Measurements from ENCODE around the gene TBC1D13. TPM values are rescaled to one million over a fixed set of nuclear protein-coding genes. Genes with fewer than 3 reads are reported as not detected.
"Not testable (repeated sequence)": the region's sequence is repeated elsewhere in the genome, so short reads cannot be mapped to it uniquely, and the experiment has no call there.

TBC1D13 gene
- total and polyA plus RNA-seq, 2 donors (not counting 1 experiment from before 2014, with no cell fraction given) = 28.8 to 29.1 TPM

DNA sequence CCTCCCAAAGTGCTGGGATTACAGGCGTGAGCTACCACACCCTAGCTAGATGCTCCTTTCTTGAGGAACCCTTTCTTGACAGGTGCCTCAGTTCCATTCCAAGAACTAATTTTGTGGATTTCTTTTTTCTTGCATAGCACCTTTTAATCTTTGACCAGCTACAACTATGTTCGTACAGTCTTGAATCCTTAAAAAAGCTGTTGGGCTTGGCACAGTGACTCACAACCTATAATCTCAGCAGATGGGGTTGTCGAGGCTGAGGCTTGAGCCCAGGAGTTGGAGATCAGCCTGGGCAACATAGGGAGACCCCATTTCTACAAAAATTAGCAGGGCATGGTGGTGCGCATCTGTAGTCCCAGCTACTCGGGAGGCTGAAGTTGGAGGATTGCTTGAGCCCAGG is 14.0 kb upstream of the TBC1D13 start:
- no peak overlapping the region for H3K4me3 ChIP-seq (ENCODE audit: control extremely low read depth in 1 of 5, extremely low read depth in 1 of 5, insufficient read depth in 1 of 5, low read depth in 2 of 5, low read length in 4 of 5)
- Mint-ChIP-seq H3K27me3 (no peaks in the 10 kb centered on the region), H3K9me3 (ENCODE audit: insufficient read depth) (no peaks in the 10 kb centered on the region), H3K27ac (no peak overlapping the region), H3K4me1 (peaks cover 23% of the 10 kb centered on the region), H3K4me3 (peak overlapping the region; percentile 97)
- peaks cover 0 to under 1% of the 10 kb centered on the region in 2 experiments for H3K36me3 ChIP-seq (replicated peaks in 1 of 2; ENCODE audit: control extremely low read depth in 1 of 2, control insufficient read depth in 1 of 2, extremely low read depth in 1 of 2, insufficient read depth in 2 of 2, low read length in 1 of 2)
- DNase-seq (no peak), ATAC-seq (ENCODE audit: low read depth) (no peak)
- 100% methylated on average over 3 of the region's 5 CpGs for WGBS (ENCODE audit: insufficient coverage)
- H2AFZ ChIP-seq (ENCODE audit: insufficient read depth, low read depth, low read length, poor library complexity, severe bottlenecking) = no peak overlapping the region
- H3K27ac ChIP-seq (ENCODE audit: low read length in 2 of 2) = no peak overlapping the region
- intact Hi-C loops (cut with micrococcal nuclease) = loop anchor here (5.0 kb wide), 2 partner anchors 116 to 221 kb away; partner anchors contain the start of genes DYNC2I2 and SPTAN1
- H4K20me1 ChIP-seq (ENCODE audit: control insufficient read depth, insufficient read depth, low read length, poor library complexity, severe bottlenecking) = no peaks in the 10 kb centered on the region
- no peaks in the 10 kb centered on the region for H3K27me3 ChIP-seq (replicated peaks in 1 of 4; ENCODE audit: control extremely low read depth in 1 of 4, control insufficient read depth in 3 of 4, insufficient read depth in 4 of 4, low read length in 3 of 4)
- peaks cover 0 to 10% (median 5%) of the 10 kb centered on the region in 3 donors for H3K9me3 ChIP-seq (ENCODE audit: control extremely low read depth in 1 of 3, control insufficient read depth in 2 of 3, insufficient read depth in 1 of 3, low read length in 2 of 3)
- H3K79me2 ChIP-seq (ENCODE audit: control insufficient read depth, insufficient read depth, low read length) = peaks cover 38% of the 10 kb centered on the region
- peaks cover 9 to 19% of the 10 kb centered on the region in 2 donors for H3K4me1 ChIP-seq (ENCODE audit: control insufficient read depth in 2 of 2, insufficient read depth in 2 of 2, low read length in 2 of 2)
- H3K4me2 ChIP-seq (replicated peaks; ENCODE audit: low read depth, low read length, poor library complexity, severe bottlenecking) = no peak overlapping the region
- TF ChIP-seq EZH2 (IDR thresholded peaks at IDR 0.05; ENCODE audit: borderline replicate concordance, insufficient read depth, low read depth, low read length, poor library complexity, severe bottlenecking) = no peak
- TF ChIP-seq, protein P1, sequence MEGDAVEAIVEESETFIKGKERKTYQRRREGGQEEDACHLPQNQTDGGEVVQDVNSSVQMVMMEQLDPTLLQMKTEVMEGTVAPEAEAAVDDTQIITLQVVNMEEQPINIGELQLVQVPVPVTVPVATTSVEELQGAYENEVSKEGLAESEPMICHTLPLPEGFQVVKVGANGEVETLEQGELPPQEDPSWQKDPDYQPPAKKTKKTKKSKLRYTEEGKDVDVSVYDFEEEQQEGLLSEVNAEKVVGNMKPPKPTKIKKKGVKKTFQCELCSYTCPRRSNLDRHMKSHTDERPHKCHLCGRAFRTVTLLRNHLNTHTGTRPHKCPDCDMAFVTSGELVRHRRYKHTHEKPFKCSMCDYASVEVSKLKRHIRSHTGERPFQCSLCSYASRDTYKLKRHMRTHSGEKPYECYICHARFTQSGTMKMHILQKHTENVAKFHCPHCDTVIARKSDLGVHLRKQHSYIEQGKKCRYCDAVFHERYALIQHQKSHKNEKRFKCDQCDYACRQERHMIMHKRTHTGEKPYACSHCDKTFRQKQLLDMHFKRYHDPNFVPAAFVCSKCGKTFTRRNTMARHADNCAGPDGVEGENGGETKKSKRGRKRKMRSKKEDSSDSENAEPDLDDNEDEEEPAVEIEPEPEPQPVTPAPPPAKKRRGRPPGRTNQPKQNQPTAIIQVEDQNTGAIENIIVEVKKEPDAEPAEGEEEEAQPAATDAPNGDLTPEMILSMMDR (IDR thresholded peaks at IDR 0.05) = no peak
- no peak overlapping the region for H3K9ac ChIP-seq (ENCODE audit: low read length)
- POLR2A ChIA-PET = interaction anchor here (0.6 to 0.7 kb wide), 3 partner anchors 22 to 350 kb away, joined by 3 to 6 read pairs (median 4); no protein-coding TSS in a partner anchor
- CTCF ChIA-PET = interaction anchor here (0.5 to 0.7 kb wide), 2 partner anchors 11 to 45 kb away, joined by 3 to 4 read pairs; partner anchors contain the start of gene ENDOG

DNA sequence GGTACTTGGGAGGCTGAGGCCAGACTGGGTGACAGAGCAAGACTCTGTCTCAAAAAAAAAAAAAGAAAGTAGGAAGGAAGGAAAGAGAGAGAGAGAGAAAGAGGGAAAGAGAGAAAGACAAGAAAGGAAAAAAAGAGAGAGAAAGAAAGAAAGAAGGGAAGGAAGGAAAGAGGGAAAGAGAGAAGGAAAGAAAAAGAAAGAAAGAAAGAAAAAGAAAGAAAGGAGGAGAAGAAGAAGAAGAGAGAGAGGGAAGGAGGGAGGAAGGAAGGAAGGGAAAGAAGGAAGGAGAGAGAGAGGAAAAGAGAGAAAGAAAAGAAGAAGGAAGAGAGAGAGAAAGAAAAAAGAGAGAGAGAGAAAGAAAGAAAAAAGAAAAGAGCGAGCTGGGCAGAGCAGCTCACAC is 12.2 kb upstream of the TBC1D13 start:
- Histone ChIP-seq H3K36me3 (replicated peaks in 1 of 2; ENCODE audit: control extremely low read depth in 1 of 2, control insufficient read depth in 1 of 2, extremely low read depth in 1 of 2, insufficient read depth in 2 of 2, low read length in 1 of 2) (no peaks in the 10 kb centered on the region), H3K27ac (ENCODE audit: low read length in 2 of 2) (no peak overlapping the region), H2AFZ (ENCODE audit: insufficient read depth, low read depth, low read length, poor library complexity, severe bottlenecking) (no peak overlapping the region), H3K4me3 (ENCODE audit: control extremely low read depth in 1 of 5, extremely low read depth in 1 of 5, insufficient read depth in 1 of 5, low read depth in 2 of 5, low read length in 4 of 5) (no peak overlapping the region), H3K4me2 (replicated peaks; ENCODE audit: low read depth, low read length, poor library complexity, severe bottlenecking) (no peak overlapping the region), H3K9me3 (ENCODE audit: control extremely low read depth in 1 of 3, control insufficient read depth in 2 of 3, insufficient read depth in 1 of 3, low read length in 2 of 3) (peaks cover 0 to 10% (median 5%) of the 10 kb centered on the region in 3 donors), H3K9ac (ENCODE audit: low read length) (no peak overlapping the region), H3K27me3 (replicated peaks in 1 of 4; ENCODE audit: control extremely low read depth in 1 of 4, control insufficient read depth in 3 of 4, insufficient read depth in 4 of 4, low read length in 3 of 4) (no peaks in the 10 kb centered on the region), H4K20me1 (ENCODE audit: control insufficient read depth, insufficient read depth, low read length, poor library complexity, severe bottlenecking) (no peaks in the 10 kb centered on the region), H3K79me2 (ENCODE audit: control insufficient read depth, insufficient read depth, low read length) (peaks cover 25% of the 10 kb centered on the region), H3K4me1 (ENCODE audit: control insufficient read depth in 2 of 2, insufficient read depth in 2 of 2, low read length in 2 of 2) (peaks cover 9 to 19% of the 10 kb centered on the region in 2 donors)
- TF ChIP-seq EZH2 (IDR thresholded peaks at IDR 0.05; ENCODE audit: borderline replicate concordance, insufficient read depth, low read depth, low read length, poor library complexity, severe bottlenecking) = no peak
- TF ChIP-seq, protein P1 (IDR thresholded peaks at IDR 0.05) = no peak
- ATAC-seq (ENCODE audit: low read depth) (no peak), DNase-seq (no peak)
- WGBS (ENCODE audit: insufficient coverage) = no CpG with 5 or more reads among the region's 1 CpG
- ChIA-PET CTCF (interaction anchor here (1.1 kb wide), 1 partner anchor 10 kb away, joined by 3 read pairs; no protein-coding TSS in a partner anchor), POLR2A (interaction anchor here (0.6 kb wide), 1 partner anchor 162 kb away, joined by 3 read pairs; no protein-coding TSS in a partner anchor)
- no peaks in the 10 kb centered on the region for H3K9me3 Mint-ChIP-seq (ENCODE audit: insufficient read depth)
- no peak overlapping the region for H3K4me3 Mint-ChIP-seq
- H3K27ac Mint-ChIP-seq = no peak overlapping the region
- H3K4me1 Mint-ChIP-seq = peaks cover 18% of the 10 kb centered on the region
- intact Hi-C loops (cut with micrococcal nuclease) = loop anchor here (5.0 kb wide), 2 partner anchors 118 to 223 kb away; partner anchors contain the start of genes DYNC2I2 and SPTAN1
- H3K27me3 Mint-ChIP-seq = no peaks in the 10 kb centered on the region

DNA sequence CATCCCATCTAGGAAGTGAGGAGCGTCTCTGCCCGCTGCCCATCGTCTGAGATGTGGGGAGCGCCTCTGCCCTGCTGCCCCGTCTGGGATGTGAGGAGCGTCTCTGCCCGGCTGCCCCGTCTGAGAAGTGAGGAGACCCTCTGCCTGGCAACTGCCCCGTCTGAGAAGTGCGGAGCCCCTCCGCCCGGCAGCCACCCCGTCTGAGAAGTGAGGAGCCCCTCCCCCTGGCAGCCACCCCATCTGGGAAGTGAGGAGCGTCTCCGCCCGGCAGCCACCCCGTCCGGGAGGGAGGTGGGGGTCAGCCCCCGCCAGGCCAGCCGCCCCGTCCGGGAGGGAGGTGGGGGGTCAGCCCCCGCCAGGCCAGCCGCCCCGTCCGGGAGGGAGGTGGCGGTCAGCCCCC is 7.0 kb upstream of the TBC1D13 start:
- H3K9ac ChIP-seq (ENCODE audit: low read length); H3K4me1 Mint-ChIP-seq; H3K27me3 Mint-ChIP-seq; H3K27ac ChIP-seq (ENCODE audit: low read length in 2 of 2); H2AFZ ChIP-seq (ENCODE audit: insufficient read depth, low read depth, low read length, poor library complexity, severe bottlenecking); H3K4me3 ChIP-seq (ENCODE audit: control extremely low read depth in 1 of 5, extremely low read depth in 1 of 5, insufficient read depth in 1 of 5, low read depth in 2 of 5, low read length in 4 of 5); POLR2A ChIA-PET; H3K4me2 ChIP-seq (replicated peaks; ENCODE audit: low read depth, low read length, poor library complexity, severe bottlenecking); H4K20me1 ChIP-seq (ENCODE audit: control insufficient read depth, insufficient read depth, low read length, poor library complexity, severe bottlenecking); H3K4me3 Mint-ChIP-seq; H3K27me3 ChIP-seq (replicated peaks in 1 of 4; ENCODE audit: control extremely low read depth in 1 of 4, control insufficient read depth in 3 of 4, insufficient read depth in 4 of 4, low read length in 3 of 4); H3K27ac Mint-ChIP-seq; ATAC-seq (ENCODE audit: low read depth); DNase-seq; H3K36me3 ChIP-seq (replicated peaks in 1 of 2; ENCODE audit: control extremely low read depth in 1 of 2, control insufficient read depth in 1 of 2, extremely low read depth in 1 of 2, insufficient read depth in 2 of 2, low read length in 1 of 2); intact Hi-C loops (cut with micrococcal nuclease); CTCF ChIA-PET; H3K79me2 ChIP-seq (ENCODE audit: control insufficient read depth, insufficient read depth, low read length); H3K9me3 Mint-ChIP-seq (ENCODE audit: insufficient read depth): not testable (repeated sequence)
- 98% methylated on average over 8 of the region's 27 CpGs for WGBS (ENCODE audit: insufficient coverage)
- H3K9me3 ChIP-seq (ENCODE audit: control extremely low read depth in 1 of 3, control insufficient read depth in 2 of 3, insufficient read depth in 1 of 3, low read length in 2 of 3) = peaks cover 2 to 23% (median 9%) of the 10 kb centered on the region in 3 donors
- H3K4me1 ChIP-seq (ENCODE audit: control insufficient read depth in 2 of 2, insufficient read depth in 2 of 2, low read length in 2 of 2) = peaks cover 11 to 15% of the 10 kb centered on the region in 2 donors

All from B cell (primary cell).